HepG2 (cell line): Measurements from ENCODE around the gene VCL. TPM values are rescaled to one million over a fixed set of nuclear protein-coding genes. Genes with fewer than 3 reads are reported as not detected.

Experiments used
- ARNT2 ChIP-seq: sonication (generic); formaldehyde crosslinking; IDR thresholded peaks from 2 replicates; pipeline ENCODE4 v1.8.0; 2022; ENCODE audit warnings: mild to moderate bottlenecking, low read depth, missing genetic modification reagents, moderate library complexity
- DMTF1 ChIP-seq: sonication (generic); formaldehyde crosslinking; IDR thresholded peaks from 2 replicates; pipeline ENCODE4 v1.4.0; 2020; ENCODE audit warnings: mild to moderate bottlenecking, missing genetic modification reagents
- FOXC1 ChIP-seq: sonication (generic); formaldehyde crosslinking; IDR thresholded peaks from 2 replicates; pipeline ENCODE4 v1.8.0; 2022; ENCODE audit warnings: mild to moderate bottlenecking, missing genetic modification reagents, borderline replicate concordance
- FOXK2 ChIP-seq: fragments of 450-650 bp; IDR thresholded peaks from 2 replicates; pipeline ENCODE4 v1.6.1; 2016
- GABPA ChIP-seq, 2 experiments: IDR thresholded peaks; 2 replicates each; pipeline ENCODE4 v1.6.1; 2011 to 2016; ENCODE audit warnings: low read depth in 2 of 2, low read length in 1 of 2, missing biosample characterization in 1 of 2, missing genetic modification characterization in 1 of 2
- NR2F1 ChIP-seq, 2 experiments: fragments of 450-650 bp in 1 of 2; formaldehyde crosslinking in 1 of 2; IDR thresholded peaks; 2 replicates each; pipeline versions ENCODE4 v1.5.0 to v1.6.1; 2016 to 2020; ENCODE audit warnings: mild to moderate bottlenecking in 1 of 2, missing compliant biosample characterization in 1 of 2, missing genetic modification reagents in 1 of 2, moderate library complexity in 1 of 2
- POGZ ChIP-seq: sonication (generic); formaldehyde crosslinking; IDR thresholded peaks from 2 replicates; pipeline ENCODE4 v1.4.0; 2020; ENCODE audit warnings: mild to moderate bottlenecking, missing genetic modification reagents
- RCOR2 ChIP-seq: IDR thresholded peaks from 2 replicates; pipeline ENCODE4 v1.6.1; 2016; ENCODE audit warnings: missing biosample characterization, missing genetic modification reagents
- REPIN1 ChIP-seq: sonication (generic); formaldehyde crosslinking; IDR thresholded peaks from 2 replicates; pipeline ENCODE4 v1.8.0; 2022; ENCODE audit warnings: missing genetic modification reagents, low read depth, mild to moderate bottlenecking, borderline replicate concordance
- SRF ChIP-seq: IDR thresholded peaks from 2 replicates; pipeline ENCODE4 v1.6.1; 2011; ENCODE audit warnings: mild to moderate bottlenecking, low read depth, low read length, moderate library complexity
- THYN1 ChIP-seq: sonication (generic); formaldehyde crosslinking; IDR thresholded peaks from 2 replicates; pipeline ENCODE4 v1.8.1; 2023; ENCODE audit warnings: low read depth, mild to moderate bottlenecking, moderate library complexity, missing genetic modification reagents, borderline replicate concordance
- USF2 ChIP-seq, 2 experiments: sonication (generic) in 1 of 2; formaldehyde crosslinking in 1 of 2; IDR thresholded peaks; 2 replicates each; pipeline versions ENCODE4 v1.5.1 to v1.6.1; 2011 to 2020; ENCODE audit warnings: borderline replicate concordance in 1 of 2, low read depth in 1 of 2, low read length in 1 of 2, mild to moderate bottlenecking in 1 of 2, missing genetic modification reagents in 1 of 2, moderate library complexity in 1 of 2
- ZNF333 ChIP-seq: sonication (generic); formaldehyde crosslinking; IDR thresholded peaks from 2 replicates; pipeline ENCODE4 v1.4.0; 2020; ENCODE audit warnings: mild to moderate bottlenecking, missing genetic modification reagents, borderline replicate concordance
- ZNF441 ChIP-seq: sonication (generic); formaldehyde crosslinking; IDR thresholded peaks from 2 replicates; pipeline ENCODE4 v1.7.0; 2021; ENCODE audit warnings: missing genetic modification reagents, borderline replicate concordance
- polyA plus RNA-seq, 8 experiments: library from polyadenylated mRNA; depleted of rRNA in 3 of 8; stranded (reverse) in 7 of 8; unstranded in 1 of 8; fragments of >200 nt; fragmentation: Illumina TruSeq in 4 of 8; extraction: Trizol in 4 of 8; gene quantifications; 2 replicates each; pipeline versions ENCODE4 v1.2.1 to v1.2.3, GENCODE V29; 2011 to 2016; ENCODE audit warnings: low read depth in 4 of 8, missing spikeins in 1 of 8, mixed read lengths in 1 of 8; ENCODE audit not compliant: insufficient read depth in 1 of 8
- total RNA-seq, 5 experiments: library from RNA; depleted of rRNA; stranded (reverse); fragments of >200 nt; fragmentation: Illumina TruSeq; extraction: Trizol; gene quantifications; 2 replicates each; pipeline ENCODE4 v1.2.3, GENCODE V29; 2016; ENCODE audit warnings: low read depth in 1 of 5
- TF ChIP-seq, protein P1 (sequence below): sonication (generic); formaldehyde crosslinking; IDR thresholded peaks from 2 replicates; pipeline ENCODE4 v1.9.0; 2021; ENCODE audit warnings: missing genetic modification reagents, borderline replicate concordance
- TF ChIP-seq, protein P2 (sequence below): sonication (generic); formaldehyde crosslinking; IDR thresholded peaks from 2 replicates; pipeline ENCODE4 v1.5.0; 2020; ENCODE audit warnings: mild to moderate bottlenecking, low read depth, missing genetic modification reagents, borderline replicate concordance
- TF ChIP-seq, protein P3 (sequence below): sonication (generic); formaldehyde crosslinking; IDR thresholded peaks from 2 replicates; pipeline ENCODE4 v1.8.0; 2022; ENCODE audit warnings: missing genetic modification reagents, mild to moderate bottlenecking, inconsistent platforms, borderline replicate concordance

VCL gene
- total and polyA plus RNA-seq, 2 of the 13 experiments (the other 11 are each of a cell fraction or from before 2014, with no cell fraction given), result 17.3 to 26.9 TPM

DNA sequence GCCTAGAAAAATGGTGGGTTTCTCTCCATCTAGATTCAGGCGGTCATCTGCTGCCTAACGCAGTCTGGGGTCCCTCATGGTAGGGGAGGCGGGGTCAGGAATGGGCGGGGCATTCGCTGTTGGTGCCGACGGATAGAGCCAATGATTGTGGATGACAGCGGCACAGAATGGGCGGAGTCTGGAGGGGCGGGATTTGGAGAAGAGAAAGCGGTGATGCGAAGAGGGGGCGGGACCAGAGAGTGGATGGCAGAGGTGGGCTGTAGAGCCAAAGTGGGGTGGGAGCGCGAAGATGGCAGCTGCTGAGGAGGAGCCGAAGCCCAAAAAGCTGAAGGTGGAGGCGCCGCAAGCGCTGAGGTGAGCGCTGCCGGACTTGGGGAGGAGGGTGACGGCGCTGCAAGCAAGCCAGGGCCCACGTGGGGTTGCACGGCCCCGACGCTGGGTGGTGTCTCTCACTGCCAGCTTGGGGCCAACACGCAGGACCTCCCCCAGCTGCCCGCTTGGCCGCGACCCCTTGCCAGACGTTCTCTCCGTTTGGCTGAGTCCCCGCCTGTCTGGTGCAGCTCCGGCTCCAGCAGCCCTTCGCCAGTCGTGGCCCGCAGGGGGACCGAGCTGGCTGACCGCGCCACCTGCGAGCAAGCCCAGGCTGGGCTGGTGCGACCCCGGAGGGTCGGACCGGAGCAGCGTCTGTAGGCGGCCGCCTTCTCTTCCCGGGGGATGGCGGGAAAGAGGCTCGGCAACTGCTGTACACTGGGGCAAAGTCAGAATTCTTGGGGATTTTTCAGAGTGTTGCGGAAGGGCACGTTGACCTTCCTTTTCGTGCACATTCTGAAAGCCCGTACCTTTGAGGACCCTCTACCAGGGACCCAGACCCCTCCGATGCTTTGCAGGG, 153.3 kb downstream of the VCL start, which contains the start of gene ADK (continued):
- TF ChIP-seq USF2 (IDR thresholded peaks at IDR 0.05; ENCODE audit: low read depth, low read length) (no peak), USF2 (CRISPR knock-in tag; IDR thresholded peaks at IDR 0.05; ENCODE audit: borderline replicate concordance) (0 out of 2 replicates have a peak, but pooled peaks have one; percentile 51), ARNT2 (CRISPR knock-in tag) (no peak; the same call in none of the 2 replicates), NR2F1 (CRISPR knock-in tag; IDR thresholded peaks at IDR 0.05) (no peak), REPIN1 (no peak; the same call in 1 of the 2 replicates), THYN1 (CRISPR knock-in tag) (no peak), FOXC1 (CRISPR knock-in tag) (0 out of 2 replicates have a peak, but pooled peaks have one; percentile 70), FOXK2 (peak; percentile 27; the same call in 1 of the 2 replicates), DMTF1 (0 out of 2 replicates have a peak, but pooled peaks have one; percentile 38), ZNF333 (CRISPR knock-in tag) (no peak), RCOR2 (CRISPR knock-in tag) (no peak), POGZ (CRISPR knock-in tag) (peak; percentile 23; the same call in 1 of the 2 replicates), GABPA (IDR thresholded peaks at IDR 0.05; ENCODE audit: low read depth, low read length) (no peak), GABPA (CRISPR knock-in tag; IDR thresholded peaks at IDR 0.05; ENCODE audit: low read depth) (no peak), SRF (no peak), ZNF441 (peak; percentile 62; the same call in 1 of the 2 replicates)
- TF ChIP-seq, protein P1, sequence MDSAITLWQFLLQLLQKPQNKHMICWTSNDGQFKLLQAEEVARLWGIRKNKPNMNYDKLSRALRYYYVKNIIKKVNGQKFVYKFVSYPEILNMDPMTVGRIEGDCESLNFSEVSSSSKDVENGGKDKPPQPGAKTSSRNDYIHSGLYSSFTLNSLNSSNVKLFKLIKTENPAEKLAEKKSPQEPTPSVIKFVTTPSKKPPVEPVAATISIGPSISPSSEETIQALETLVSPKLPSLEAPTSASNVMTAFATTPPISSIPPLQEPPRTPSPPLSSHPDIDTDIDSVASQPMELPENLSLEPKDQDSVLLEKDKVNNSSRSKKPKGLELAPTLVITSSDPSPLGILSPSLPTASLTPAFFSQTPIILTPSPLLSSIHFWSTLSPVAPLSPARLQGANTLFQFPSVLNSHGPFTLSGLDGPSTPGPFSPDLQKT (CRISPR knock-in tag), result no peak
- TF ChIP-seq, protein P2, sequence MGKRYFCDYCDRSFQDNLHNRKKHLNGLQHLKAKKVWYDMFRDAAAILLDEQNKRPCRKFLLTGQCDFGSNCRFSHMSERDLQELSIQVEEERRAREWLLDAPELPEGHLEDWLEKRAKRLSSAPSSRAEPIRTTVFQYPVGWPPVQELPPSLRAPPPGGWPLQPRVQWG (CRISPR knock-in tag), result no peak
- TF ChIP-seq, protein P3, sequence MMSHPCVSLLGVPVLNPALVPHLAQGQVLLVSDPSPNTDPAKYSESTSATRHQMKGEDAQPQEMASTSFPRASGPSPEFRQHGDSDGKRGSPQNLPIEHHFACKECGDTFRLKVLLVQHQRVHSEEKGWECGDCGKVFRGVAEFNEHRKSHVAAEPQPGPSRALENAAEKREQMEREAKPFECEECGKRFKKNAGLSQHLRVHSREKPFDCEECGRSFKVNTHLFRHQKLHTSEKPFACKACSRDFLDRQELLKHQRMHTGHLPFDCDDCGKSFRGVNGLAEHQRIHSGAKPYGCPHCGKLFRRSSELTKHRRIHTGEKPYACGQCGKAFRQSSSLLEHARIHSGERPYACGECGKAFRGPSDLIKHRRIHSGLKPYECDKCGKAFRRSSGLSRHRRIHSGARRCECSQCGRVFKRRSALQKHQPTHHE (CRISPR knock-in tag), result 0 out of 2 replicates have a peak, but pooled peaks have one; percentile 59
